Endothelial cell of umbilical vein (primary cell): ENCODE measurements around the gene ARHGEF7. TPM values are rescaled to one million over a fixed set of nuclear protein-coding genes. Genes with fewer than 3 reads are reported as not detected.

Source experiments
- BruUV-seq: library from RNA; stranded (reverse); fragments of 400-500 nt; replicated peaks from 2 replicates; lab custom pipeline; 2021; lab: Mats Ljungman, UMichigan
- CTCF ChIA-PET: fragments of 300-600, 350-600 bp; sonication (Branson Sonifier 250); formaldehyde crosslinking; loops from one replicate; lab custom pipeline; 2021; ENCODE audit warnings: antibody characterized with exemption, inconsistent platforms; lab: Charles Lee
- POLR2A ChIA-PET: fragments of 300-600, 350-600 bp; sonication (Branson Sonifier 250); formaldehyde crosslinking; loops from one replicate; lab custom pipeline; 2021; ENCODE audit warnings: antibody characterized with exemption, inconsistent platforms; lab: Charles Lee
- DNase-seq: peaks from one replicate; pipeline ENCODE4 v3.0.0-alpha.2; 2011; ENCODE audit warnings: low read depth, low spot score
- FAIRE-seq: peaks from 2 replicates; lab custom pipeline; 2011; peaks lifted over from hg19 to GRCh38; lab: Jason Lieb, UNC
- H2AFZ ChIP-seq: 2 replicates; pipeline ENCODE4 v1.6.0; 2012; ENCODE audit warnings: low read depth, low read length, control low read depth, inconsistent platforms
- H3K27ac ChIP-seq: 2 replicates; pipeline ENCODE4 v1.5.1; 2011; ENCODE audit warnings: low read depth, mild to moderate bottlenecking, control low read depth, low read length, moderate library complexity; ENCODE audit not compliant: insufficient read depth
- H3K27me3 ChIP-seq, 2 experiments: 2 replicates each; pipeline versions ENCODE4 v1.6.0 to v1.6.1; 2011; ENCODE audit warnings: low read length in 2 of 2, mixed read lengths in 1 of 2; ENCODE audit not compliant: control insufficient read depth in 2 of 2, insufficient read depth in 2 of 2
- H3K36me3 ChIP-seq, 2 experiments: 2 replicates in 1 of 2; 3 replicates in 1 of 2; pipeline ENCODE4 v1.5.1; 2011; ENCODE audit warnings: low read length in 2 of 2, mild to moderate bottlenecking in 1 of 2, moderate library complexity in 1 of 2; ENCODE audit not compliant: control insufficient read depth in 2 of 2, insufficient read depth in 2 of 2; ENCODE audit errors: extremely low read depth in 1 of 2
- H3K4me1 ChIP-seq: 3 replicates; pipeline ENCODE4 v1.5.1; 2011; ENCODE audit warnings: mild to moderate bottlenecking, low read length; ENCODE audit not compliant: control insufficient read depth, insufficient read depth; ENCODE audit errors: extremely low read depth
- H3K4me2 ChIP-seq: 2 replicates; pipeline ENCODE4 v1.6.1; 2011; ENCODE audit warnings: low read length, control low read depth, mixed read lengths; ENCODE audit not compliant: insufficient read depth
- H3K4me3 ChIP-seq, 3 experiments: fragments of 200-600 bp in 1 of 3; sonication (generic), shearing (Covaris generic) in 1 of 3; replicated peaks in 1 of 3; 2 replicates each; pipeline ENCODE4 v1.5.1; 2011 to 2016; ENCODE audit warnings: control low read depth in 3 of 3, low read length in 3 of 3, mild to moderate bottlenecking in 2 of 3, inconsistent platforms in 1 of 3, low read depth in 1 of 3, moderate library complexity in 1 of 3; ENCODE audit not compliant: insufficient read depth in 1 of 3
- H3K79me2 ChIP-seq: 2 replicates; pipeline ENCODE4 v1.6.0; 2012; ENCODE audit warnings: low read length, inconsistent platforms; ENCODE audit not compliant: control insufficient read depth, insufficient read depth
- H3K9ac ChIP-seq: replicated peaks from 2 replicates; pipeline ENCODE3; 2011; ENCODE audit warnings: low read length, control low read depth; ENCODE audit not compliant: insufficient read depth; ENCODE audit errors: extremely low read depth
- H3K9me1 ChIP-seq: replicated peaks from 3 replicates; pipeline ENCODE4 v1.6.0; 2011; ENCODE audit warnings: mild to moderate bottlenecking, low read length; ENCODE audit not compliant: control insufficient read depth, insufficient read depth; ENCODE audit errors: extremely low read depth
- H3K9me3 ChIP-seq: replicated peaks from 2 replicates; pipeline ENCODE4 v1.5.1; 2012; ENCODE audit warnings: low read length, inconsistent platforms; ENCODE audit not compliant: control insufficient read depth, insufficient read depth
- H4K20me1 ChIP-seq: replicated peaks from 2 replicates; pipeline ENCODE3; 2011; ENCODE audit warnings: mild to moderate bottlenecking, low read length; ENCODE audit not compliant: control insufficient read depth, insufficient read depth; ENCODE audit errors: extremely low read depth
- CTCF ChIP-seq, 2 donors: IDR thresholded peaks; 1 replicate in 1 of 2; 2 replicates in 1 of 2; pipeline ENCODE4 v1.5.1; 2011; ENCODE audit warnings: low read length in 2 of 2, mild to moderate bottlenecking in 2 of 2, moderate library complexity in 2 of 2, control low read depth in 1 of 2, inconsistent platforms in 1 of 2, low read depth in 1 of 2; ENCODE audit not compliant: insufficient read depth in 1 of 2; ENCODE audit errors: extremely low read depth in 1 of 2
- EZH2 ChIP-seq: IDR thresholded peaks from 2 replicates; pipeline ENCODE4 v1.6.1; 2012; ENCODE audit warnings: borderline replicate concordance, low read depth, mild to moderate bottlenecking, moderate library complexity, low read length, inconsistent platforms; ENCODE audit not compliant: severe bottlenecking
- FOS ChIP-seq: IDR thresholded peaks from 2 replicates; pipeline ENCODE4 v1.6.1; 2011; ENCODE audit warnings: mild to moderate bottlenecking, low read length, moderate library complexity, borderline replicate concordance; ENCODE audit not compliant: insufficient read depth
- GATA2 ChIP-seq: IDR thresholded peaks from 2 replicates; pipeline ENCODE4 v1.7.0; 2011; ENCODE audit warnings: low read depth, mild to moderate bottlenecking, moderate library complexity, mixed read lengths, low read length; ENCODE audit not compliant: insufficient read length, insufficient read depth
- JUN ChIP-seq: IDR thresholded peaks from 2 replicates; pipeline ENCODE4 v1.6.1; 2011; ENCODE audit warnings: borderline replicate concordance, low read depth; ENCODE audit not compliant: insufficient read length, insufficient read depth
- MAX ChIP-seq: IDR thresholded peaks from 2 replicates; pipeline ENCODE4 v1.6.1; 2011; ENCODE audit not compliant: insufficient read depth, insufficient read length
- MYC ChIP-seq: IDR thresholded peaks from one replicate; pipeline ENCODE4 v1.6.1; 2011; ENCODE audit warnings: mild to moderate bottlenecking, low read depth, low read length
- POLR2A ChIP-seq: IDR thresholded peaks from 2 replicates; pipeline ENCODE4 v1.6.1; 2012; ENCODE audit warnings: low read depth, mild to moderate bottlenecking, control low read depth, low read length
- POLR2AphosphoS5 ChIP-seq: IDR thresholded peaks from 2 replicates; pipeline ENCODE4 v1.6.1; 2012; ENCODE audit warnings: low read depth, mild to moderate bottlenecking, control low read depth, low read length, moderate library complexity; ENCODE audit not compliant: insufficient read depth
- dilution Hi-C: fragments of 300-500 bp; cut with MboI; formaldehyde crosslinking; loops from one replicate; pipeline ENCODE4 v1.15.0; 2019; ENCODE audit warnings: low sequenced_read_pairs; ENCODE audit not compliant: extremely low pct_ligation_motif_present
- intact Hi-C: fragments of 100-400 bp; cut with micrococcal nuclease; formaldehyde crosslinking; loops from one replicate; pipeline ENCODE4 v1.10.0; 2022
- polyA plus RNA-seq, 4 experiments: library from polyadenylated mRNA; depleted of rRNA in 3 of 4; stranded (reverse) in 3 of 4; unstranded in 1 of 4; fragments of >200 nt; gene quantifications; 2 replicates each; pipeline versions ENCODE4 v1.2.1 to v1.2.3, GENCODE V29; 2011 to 2012; ENCODE audit warnings: missing spikeins in 1 of 4
- total RNA-seq: library from RNA; stranded (reverse); gene quantifications from 2 replicates; pipeline ENCODE4 v1.2.3, GENCODE V29; 2021

ARHGEF7 gene
- total and polyA plus RNA-seq, 2 donors (not counting 3 experiments of a cell fraction or from before 2014, with no cell fraction given) = 94.9 to 155 TPM

GRCh38 chr13:111095031-111095840 lies 19.9 kb upstream of the ARHGEF7 start:
- H3K79me2 ChIP-seq = no peaks in the 10 kb centered on the region
- FAIRE-seq (no peak), DNase-seq (no peak)
- no peaks in the 10 kb centered on the region for H3K36me3 ChIP-seq
- H2AFZ ChIP-seq = no peak overlapping the region
- no peak overlapping the region for H3K9ac ChIP-seq
- H4K20me1 ChIP-seq = no peaks in the 10 kb centered on the region
- no peaks in the 10 kb centered on the region for H3K4me1 ChIP-seq
- no peak overlapping the region for H3K4me2 ChIP-seq
- H3K9me1 ChIP-seq = no peaks in the 10 kb centered on the region
- intact Hi-C loops (no loop called here), dilution Hi-C loops (no loop called here)
- H3K4me3 ChIP-seq = no peak overlapping the region
- no peak overlapping the region for H3K27ac ChIP-seq
- TF ChIP-seq MAX (no peak), POLR2A (no peak), POLR2AphosphoS5 (no peak), FOS (no peak), MYC (no peak), GATA2 (no peak), JUN (no peak), EZH2 (no peak), CTCF (IDR thresholded peaks at IDR 0.05; ENCODE audit: extremely low read depth in 1 of 2, insufficient read depth in 1 of 2, low read depth in 1 of 2, low read length in 2 of 2) (no peak)
- POLR2A ChIA-PET = no interaction called here
- BruUV-seq = no TSS peak
- CTCF ChIA-PET = interaction anchor here (1.0 to 2.1 kb wide), 2 partner anchors 27 kb away, joined by 3 to 8 read pairs; no protein-coding TSS in a partner anchor
- no peaks in the 10 kb centered on the region for H3K9me3 ChIP-seq
- H3K27me3 ChIP-seq = peaks cover 14 to 16% of the 10 kb centered on the region in 2 experiments
